IPS-20b (cell line): Measurements from ENCODE around the gene CACNA2D1.

Experiments used
- H3K27ac ChIP-seq: one replicate; pipeline ENCODE4 v1.5.1; 2013; ENCODE audit warnings: low read length
- H3K27me3 ChIP-seq: 2 replicates; pipeline ENCODE4 v1.6.1; 2013; ENCODE audit warnings: mild to moderate bottlenecking, low read length, inconsistent platforms; ENCODE audit not compliant: insufficient read depth
- H3K36me3 ChIP-seq: 2 replicates; pipeline ENCODE4 v1.6.1; 2013; ENCODE audit warnings: low read depth, mild to moderate bottlenecking, inconsistent platforms, low read length, moderate library complexity; ENCODE audit not compliant: insufficient read depth
- H3K4me1 ChIP-seq: 2 replicates; pipeline ENCODE4 v1.6.1; 2013; ENCODE audit warnings: mild to moderate bottlenecking, control low read depth, inconsistent platforms, low read length, moderate library complexity; ENCODE audit not compliant: insufficient read depth
- H3K4me3 ChIP-seq: 2 replicates; pipeline ENCODE4 v1.5.1; 2013; ENCODE audit warnings: mild to moderate bottlenecking, low read length, inconsistent platforms
- H3K9ac ChIP-seq: 2 replicates; pipeline ENCODE4 v1.6.1; 2013; ENCODE audit warnings: low read depth, mild to moderate bottlenecking, inconsistent platforms, low read length, moderate library complexity
- H3K9me3 ChIP-seq: 2 replicates; pipeline ENCODE4 v1.6.1; 2013; ENCODE audit warnings: mild to moderate bottlenecking, low read depth, low read length, inconsistent platforms; ENCODE audit not compliant: insufficient read depth

The CACNA2D1 gene

GRCh38 chr7:82080254-82080927, 363.2 kb downstream of the CACNA2D1 start:
- no peak overlapping the region for H3K4me3 ChIP-seq
- H3K9ac ChIP-seq, result no peak overlapping the region
- no peaks in the 10 kb centered on the region for H3K27me3 ChIP-seq
- H3K27ac ChIP-seq, result no peak overlapping the region
- no peaks in the 10 kb centered on the region for H3K9me3 ChIP-seq
- H3K36me3 ChIP-seq, result peaks cover 4% of the 10 kb centered on the region; the same call in 1 of the 2 replicates
- H3K4me1 ChIP-seq, result no peaks in the 10 kb centered on the region

- H3K27ac ChIP-seq, result no peak overlapping the region
- H3K4me3 ChIP-seq, result no peak overlapping the region
- no peak overlapping the region for H3K9ac ChIP-seq
- H3K4me1 ChIP-seq, result no peaks in the 10 kb centered on the region
- no peaks in the 10 kb centered on the region for H3K9me3 ChIP-seq
- H3K27me3 ChIP-seq, result no peaks in the 10 kb centered on the region
- H3K36me3 ChIP-seq, result peaks cover 3% of the 10 kb centered on the region; the same call in 1 of the 2 replicates
Observed at GRCh38 chr7:82079527-82079926, 364.1 kb downstream of the CACNA2D1 start.

- H3K9ac ChIP-seq, result no peak overlapping the region
- no peaks in the 10 kb centered on the region for H3K36me3 ChIP-seq
- H3K4me1 ChIP-seq, result no peaks in the 10 kb centered on the region
- no peaks in the 10 kb centered on the region for H3K27me3 ChIP-seq
- no peaks in the 10 kb centered on the region for H3K9me3 ChIP-seq
- H3K27ac ChIP-seq, result no peak overlapping the region
- no peak overlapping the region for H3K4me3 ChIP-seq
Observed at GRCh38 chr7:82078807-82079206, 364.8 kb downstream of the CACNA2D1 start.

- no peaks in the 10 kb centered on the region for H3K27me3 ChIP-seq
- H3K4me1 ChIP-seq, result no peaks in the 10 kb centered on the region
- no peaks in the 10 kb centered on the region for H3K36me3 ChIP-seq
- no peak overlapping the region for H3K9ac ChIP-seq
- no peaks in the 10 kb centered on the region for H3K9me3 ChIP-seq
- H3K27ac ChIP-seq, result no peak overlapping the region
- H3K4me3 ChIP-seq, result no peak overlapping the region
Observed at GRCh38 chr7:82071468-82071867, 372.1 kb downstream of the CACNA2D1 start.

GRCh38 chr7:82067628-82068264, 375.8 kb downstream of the CACNA2D1 start:
- no peaks in the 10 kb centered on the region for H3K36me3 ChIP-seq
- no peak overlapping the region for H3K27ac ChIP-seq
- H3K4me3 ChIP-seq, result no peak overlapping the region
- H3K4me1 ChIP-seq, result no peaks in the 10 kb centered on the region
- H3K27me3 ChIP-seq, result no peaks in the 10 kb centered on the region
- no peaks in the 10 kb centered on the region for H3K9me3 ChIP-seq
- H3K9ac ChIP-seq, result no peak overlapping the region

GRCh38 chr7:82057476-82057875, 386.1 kb downstream of the CACNA2D1 start:
- Histone ChIP-seq H3K27ac (no peak overlapping the region), H3K4me3 (no peak overlapping the region)

GRCh38 chr7:82056282-82056681, 387.3 kb downstream of the CACNA2D1 start:
- Histone ChIP-seq H3K27me3 (no peaks in the 10 kb centered on the region), H3K9me3 (no peaks in the 10 kb centered on the region), H3K27ac (no peak overlapping the region), H3K9ac (no peak overlapping the region), H3K4me3 (no peak overlapping the region), H3K36me3 (no peaks in the 10 kb centered on the region), H3K4me1 (peaks cover 7% of the 10 kb centered on the region; the same call in 1 of the 2 replicates)

More at GRCh38 chr7:82057476-82057875, 386.1 kb downstream of the CACNA2D1 start:
- no peak overlapping the region for H3K9ac ChIP-seq
- H3K9me3 ChIP-seq, result no peaks in the 10 kb centered on the region
- no peaks in the 10 kb centered on the region for H3K4me1 ChIP-seq
- no peaks in the 10 kb centered on the region for H3K36me3 ChIP-seq
- no peaks in the 10 kb centered on the region for H3K27me3 ChIP-seq

- Histone ChIP-seq H3K4me3 (no peak overlapping the region), H3K36me3 (no peaks in the 10 kb centered on the region), H3K27me3 (no peaks in the 10 kb centered on the region), H3K9me3 (no peaks in the 10 kb centered on the region), H3K9ac (no peak overlapping the region), H3K27ac (no peak overlapping the region), H3K4me1 (peaks cover 14% of the 10 kb centered on the region; the same call in 1 of the 2 replicates)
Observed at GRCh38 chr7:82054544-82054943, 389.0 kb downstream of the CACNA2D1 start.

- H3K27me3 ChIP-seq, result no peaks in the 10 kb centered on the region
- H3K9ac ChIP-seq, result no peak overlapping the region
- no peak overlapping the region for H3K4me3 ChIP-seq
Observed at GRCh38 chr7:82053453-82054032, 390.0 kb downstream of the CACNA2D1 start.

GRCh38 chr7:82051601-82052000, 392.0 kb downstream of the CACNA2D1 start:
- H3K9ac ChIP-seq, result no peak overlapping the region
- H3K9me3 ChIP-seq, result no peaks in the 10 kb centered on the region
- H3K27ac ChIP-seq, result no peak overlapping the region
- H3K4me3 ChIP-seq, result no peak overlapping the region
- H3K36me3 ChIP-seq, result no peaks in the 10 kb centered on the region
- H3K4me1 ChIP-seq, result peaks cover 16% of the 10 kb centered on the region; the same call in 1 of the 2 replicates
- H3K27me3 ChIP-seq, result no peaks in the 10 kb centered on the region

More at GRCh38 chr7:82053453-82054032, 390.0 kb downstream of the CACNA2D1 start:
- peaks cover 16% of the 10 kb centered on the region; the same call in 1 of the 2 replicates for H3K4me1 ChIP-seq
- H3K27ac ChIP-seq, result no peak overlapping the region
- H3K36me3 ChIP-seq, result no peaks in the 10 kb centered on the region
- H3K9me3 ChIP-seq, result no peaks in the 10 kb centered on the region

GRCh38 chr7:82050792-82051191, 392.8 kb downstream of the CACNA2D1 start:
- H3K27me3 ChIP-seq, result no peaks in the 10 kb centered on the region
- no peaks in the 10 kb centered on the region for H3K9me3 ChIP-seq
- no peak overlapping the region for H3K27ac ChIP-seq
- H3K9ac ChIP-seq, result no peak overlapping the region
- H3K4me3 ChIP-seq, result no peak overlapping the region
- H3K4me1 ChIP-seq, result peaks cover 16% of the 10 kb centered on the region; the same call in 1 of the 2 replicates
- H3K36me3 ChIP-seq, result no peaks in the 10 kb centered on the region
